Stimulated activated CD8-positive, alpha-beta memory T cell treated with anti-CD3 and anti-CD28 coated beads, Interleukin-7, amount 100 ng/mL, for 4 hours (primary cell): ENCODE data around the gene APPL1.
A peak's percentile ranks its signal among the peaks of the same experiment; 100 is the strongest.

ENCODE experiments used
- DNase-seq, 2 donors: peaks; one replicate each; pipeline ENCODE4 v3.0.0-alpha.2; 2020; ENCODE audit warnings: low read depth in 2 of 2

APPL1 gene

GRCh38 chr3:57227204-57227929 lies at the start of gene APPL1:
Gene APPL1, plus strand, starts transcription at chr3:57227729. Its CDS starts 155 bp downstream, at chr3:57227884.
- DNase-seq = peak; percentile 57 to 84

- no peak for DNase-seq
Observed at GRCh38 chr3:57179580-57180410, 47.7 kb upstream of the APPL1 start.

DNA sequence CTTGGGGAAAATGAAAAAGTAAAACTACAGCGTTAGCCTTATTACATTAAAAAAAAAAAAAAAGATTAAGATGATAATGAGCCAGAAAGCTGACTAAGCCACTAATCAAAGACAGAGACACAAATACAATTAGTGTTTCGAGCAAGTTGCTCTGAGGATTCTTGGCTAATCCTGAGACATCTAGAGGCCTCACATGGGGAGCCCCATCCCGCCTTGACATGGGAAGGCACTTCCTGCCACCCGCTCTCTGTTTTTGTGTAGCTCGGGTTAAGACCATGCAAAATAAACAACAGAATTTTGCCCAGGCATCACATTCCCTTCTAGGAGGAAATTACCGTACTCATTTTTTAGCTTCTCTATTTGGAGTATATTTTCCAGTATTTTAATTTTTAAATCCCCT lies 43.0 kb upstream of the APPL1 start:
- no peak for DNase-seq

DNA sequence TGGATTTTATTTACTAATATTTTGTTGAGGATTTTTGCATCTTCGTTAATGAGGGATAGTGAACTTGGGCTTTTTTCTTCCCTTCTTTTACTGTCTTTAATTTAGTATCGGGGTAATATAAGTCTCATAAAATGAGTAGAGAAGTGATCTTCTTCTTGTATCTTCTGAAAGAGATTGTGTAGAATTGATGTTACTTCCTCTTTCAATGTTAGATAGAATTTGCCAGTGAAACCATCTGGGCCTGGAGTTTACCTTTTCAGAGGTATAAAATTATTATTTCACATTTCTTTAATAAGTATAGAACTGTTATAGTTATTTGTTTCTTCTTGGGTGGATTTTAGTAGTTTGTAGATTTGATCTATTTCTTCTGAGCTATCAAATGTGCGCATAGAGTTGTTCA lies 35.5 kb upstream of the APPL1 start:
- no peak for DNase-seq

DNA sequence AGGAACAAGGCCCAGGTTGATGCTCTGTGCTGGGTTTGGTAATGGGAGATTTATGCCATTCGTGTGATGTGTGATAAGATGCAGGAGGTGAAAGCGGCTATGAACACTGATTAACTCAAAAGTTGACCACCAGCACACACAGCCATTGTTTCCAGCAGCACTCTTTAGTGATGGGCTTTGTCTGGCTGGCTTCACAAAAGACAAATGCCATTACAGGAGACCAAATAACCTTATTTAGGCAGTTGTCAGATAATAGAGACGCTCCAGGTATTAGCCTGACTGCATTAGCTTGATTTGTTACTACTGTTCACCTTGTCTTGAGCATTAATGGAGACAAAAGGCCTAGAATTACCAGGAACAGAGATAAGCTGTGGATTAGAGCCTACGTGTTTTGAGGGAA lies 32.9 kb upstream of the APPL1 start:
- no peak for DNase-seq

DNA sequence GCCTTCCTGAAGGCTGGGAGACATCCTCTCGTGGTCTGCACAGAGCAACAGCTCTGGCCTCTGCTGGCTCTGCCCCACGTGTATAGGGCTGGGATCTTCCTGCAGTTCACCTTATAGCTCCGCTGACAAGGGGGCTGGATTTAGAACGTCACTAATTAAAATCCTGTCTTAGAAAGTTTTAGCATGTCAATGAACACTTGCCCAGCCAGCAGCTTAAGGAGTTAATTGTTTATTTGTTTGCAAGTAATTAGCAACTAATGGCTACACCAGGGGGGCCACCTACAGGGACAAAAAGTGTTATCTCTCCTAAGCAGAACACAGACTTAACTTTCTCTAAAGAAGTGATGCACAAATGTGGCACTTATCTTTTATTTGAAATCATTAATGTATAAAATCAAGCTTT lies 27.6 kb upstream of the APPL1 start, which contains the start of gene HESX1:
Gene HESX1 (minus strand): TSS at position 84 of the 403 bp plus-strand sequence. CDS start 60 bp downstream, at position 24.
- DNase-seq = no peak

- no peak for DNase-seq
Observed at GRCh38 chr3:57206423-57206822, 21.1 kb upstream of the APPL1 start.

DNA sequence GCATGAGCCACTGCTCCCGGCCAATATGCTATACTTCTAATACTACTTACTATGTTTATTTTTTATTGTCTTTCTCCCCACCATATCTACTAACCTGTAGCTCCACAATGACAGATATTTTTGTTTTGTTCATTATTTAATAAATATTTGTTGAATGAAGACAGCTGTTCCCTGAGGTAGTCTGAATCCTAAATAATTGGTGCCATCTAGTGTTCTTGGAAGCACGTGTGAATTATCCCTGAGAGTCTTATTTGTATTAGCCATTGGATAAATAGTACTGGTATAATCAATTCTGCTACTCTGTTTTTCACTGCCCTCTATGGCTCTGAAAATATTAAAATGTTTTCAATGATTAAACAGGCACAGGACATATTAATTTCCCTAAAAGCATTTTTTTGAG lies 5.6 kb upstream of the APPL1 start:
- DNase-seq = no peak

- no peak for DNase-seq
Observed at GRCh38 chr3:57224856-57225255, 2.7 kb upstream of the APPL1 start.

DNA sequence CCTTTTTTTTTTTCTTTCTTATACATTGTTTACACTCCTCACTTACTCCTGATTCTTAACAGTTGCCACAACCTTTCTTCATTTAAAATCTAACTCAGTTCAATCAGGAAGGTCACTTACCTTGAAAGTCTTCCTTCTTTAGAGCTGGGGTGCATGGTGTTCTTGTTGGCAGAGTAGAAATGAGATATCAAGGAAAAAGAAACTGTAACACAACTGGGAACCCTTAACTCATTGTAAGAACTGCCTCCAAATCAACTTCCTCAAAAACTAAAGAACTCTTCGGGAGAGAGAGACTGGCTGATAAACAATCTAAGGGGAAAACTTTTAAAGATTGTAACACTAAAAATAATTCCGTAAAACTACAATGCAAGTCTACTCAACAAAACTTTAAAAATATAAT lies 1.4 kb upstream of the APPL1 start:
- DNase-seq = no peak

DNA sequence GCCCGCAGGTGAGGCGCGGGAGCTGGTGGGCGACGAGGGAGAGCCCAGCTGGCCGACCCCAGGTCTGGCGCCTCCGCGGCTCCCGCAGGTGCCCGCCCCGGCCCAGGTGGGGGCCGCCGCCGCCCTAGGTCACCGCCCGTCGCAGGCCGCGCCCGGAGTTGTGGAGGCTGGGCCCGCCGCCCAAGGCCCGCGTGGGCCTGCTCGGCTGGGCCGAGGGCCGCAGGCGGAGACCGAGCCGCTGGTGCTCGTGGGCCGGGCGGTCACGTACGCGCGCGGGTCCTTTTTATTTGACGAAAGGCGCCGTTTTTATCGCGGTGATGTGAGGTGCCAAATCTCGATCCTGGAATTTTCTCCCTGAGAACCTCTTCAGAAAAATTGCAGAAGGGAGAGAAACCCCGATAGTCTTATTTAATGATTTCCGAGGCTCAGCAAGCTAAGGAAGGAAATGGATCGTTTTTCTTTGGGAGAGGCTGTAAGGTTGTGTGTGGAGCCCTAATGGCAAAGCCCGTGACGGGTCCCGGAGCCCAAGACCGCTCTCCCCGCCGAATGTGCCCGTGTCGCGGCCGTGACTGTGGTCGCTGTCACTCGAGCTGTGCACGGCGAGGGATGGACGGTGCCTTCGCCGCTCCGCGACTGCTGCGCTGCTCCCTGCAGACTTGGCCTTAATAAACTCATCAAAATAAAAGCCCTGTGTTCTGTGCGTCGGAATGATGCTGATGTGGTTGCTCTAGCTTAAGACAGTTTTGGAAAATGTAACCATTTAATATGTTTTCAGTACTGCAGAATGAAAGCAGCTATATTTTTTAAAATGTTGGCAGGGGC lies 612 bp downstream of the APPL1 start:
- peak in 1 of 2 donors; percentile 28 for DNase-seq

- DNase-seq = no peak
Observed at GRCh38 chr3:57230006-57230405, 2.5 kb downstream of the APPL1 start.

DNA sequence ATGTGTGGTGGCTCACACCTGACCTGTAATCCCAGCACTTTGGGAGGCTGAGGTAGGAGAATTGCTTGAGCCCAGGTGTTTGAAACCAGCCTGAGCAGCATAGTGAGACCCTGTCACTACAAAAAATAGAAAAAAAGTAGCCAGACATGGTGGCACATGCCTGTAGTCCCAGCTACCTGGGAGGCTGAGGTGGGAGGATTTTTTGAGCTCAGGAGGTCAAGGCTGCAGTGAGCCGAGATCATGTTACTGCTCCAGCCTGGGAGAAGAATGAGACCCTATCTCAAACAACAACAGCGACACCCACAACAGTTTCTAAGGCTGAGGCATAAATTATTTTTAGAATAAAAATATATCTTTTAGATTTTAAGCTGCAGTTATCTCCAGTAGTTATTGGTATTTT lies 6.3 kb downstream of the APPL1 start:
- no peak for DNase-seq

DNA sequence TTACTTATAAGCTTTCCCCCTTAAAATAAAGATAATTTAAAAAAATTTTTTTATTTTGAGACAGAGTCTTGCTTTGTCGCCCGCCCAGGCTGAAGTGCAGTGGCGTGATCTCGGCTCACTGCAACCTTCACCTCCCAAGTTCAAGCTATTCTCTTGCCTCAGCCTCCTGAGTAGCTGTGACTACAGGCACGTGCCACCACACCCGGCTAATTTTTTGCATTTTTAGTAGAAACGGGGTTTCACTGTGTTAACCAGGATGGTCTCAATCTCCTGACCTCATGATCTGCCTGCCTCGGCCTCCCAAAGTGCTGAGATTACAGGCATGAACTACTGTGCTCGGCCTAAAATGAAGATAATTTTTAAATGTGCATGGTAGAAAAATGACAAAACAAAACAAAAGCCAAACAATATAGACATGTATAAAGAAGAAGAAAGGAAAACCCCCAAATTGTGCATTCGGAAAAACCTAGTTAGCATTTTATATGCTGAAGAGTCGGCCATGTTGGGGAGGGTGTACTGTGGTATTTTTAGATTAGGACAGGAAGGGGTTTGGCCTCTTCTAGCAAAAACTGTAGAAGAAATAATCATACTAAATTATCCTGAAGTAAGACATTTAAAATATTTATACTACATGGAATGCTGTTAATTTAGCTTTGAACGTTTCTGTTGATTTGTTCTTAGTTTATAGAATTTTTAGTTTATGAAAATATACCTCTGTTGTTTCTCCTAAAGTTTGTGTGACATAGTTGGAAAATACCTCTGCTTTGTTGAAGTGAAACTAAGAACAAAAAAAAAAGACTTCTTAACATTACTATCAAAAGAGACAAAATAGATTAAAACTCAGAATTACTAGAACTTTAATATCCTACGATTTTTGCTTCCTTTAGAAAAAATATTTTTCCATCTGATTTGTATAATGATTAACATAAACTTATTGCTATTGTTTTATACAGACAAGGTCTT lies 7.4 kb downstream of the APPL1 start:
- no peak for DNase-seq

DNA sequence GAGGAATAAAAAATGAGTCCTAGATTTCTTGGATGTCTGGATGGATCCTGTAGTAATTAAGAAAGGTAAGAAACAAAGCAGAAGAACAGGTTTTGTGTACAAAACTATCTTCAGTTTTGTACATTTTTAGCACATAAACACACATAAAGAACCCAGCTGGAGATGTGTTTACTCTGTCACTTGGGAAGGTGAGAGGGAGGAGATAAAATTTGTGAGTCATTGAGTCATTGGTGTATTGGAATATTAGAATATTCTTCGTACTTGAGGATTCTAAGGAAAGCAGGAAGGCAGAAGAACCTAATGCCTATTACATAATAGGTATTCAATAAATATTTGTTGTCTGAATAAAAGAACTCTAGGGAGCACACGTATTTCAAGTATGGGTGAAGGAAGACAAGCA lies 17.4 kb downstream of the APPL1 start:
- no peak for DNase-seq

- no peak for DNase-seq
Observed at GRCh38 chr3:57252404-57252803, 24.9 kb downstream of the APPL1 start.

GRCh38 chr3:57256844-57257243 lies 29.3 kb downstream of the APPL1 start:
- no peak for DNase-seq

DNA sequence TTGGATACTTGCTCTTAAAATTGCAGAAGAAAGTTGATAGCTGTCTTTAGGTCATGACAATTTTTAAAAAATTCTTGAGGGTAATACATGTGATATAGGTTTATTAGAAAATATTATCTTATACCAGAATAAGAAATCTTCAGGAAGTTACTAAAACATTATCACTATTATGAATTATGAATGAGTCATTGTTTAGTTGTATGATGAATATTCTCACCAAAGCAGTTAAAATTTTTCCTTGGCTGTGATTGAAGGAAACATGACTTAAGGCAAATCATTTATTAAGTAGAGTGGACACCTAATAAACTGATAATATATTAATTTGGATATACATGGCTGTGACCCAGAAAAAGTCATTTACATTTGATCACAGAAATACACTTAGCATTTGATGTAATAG lies 30.1 kb downstream of the APPL1 start:
- no peak for DNase-seq

- DNase-seq = no peak
Observed at GRCh38 chr3:57261119-57261518, 33.6 kb downstream of the APPL1 start.

GRCh38 chr3:57261929-57262328 lies 34.4 kb downstream of the APPL1 start:
- DNase-seq = no peak

DNA sequence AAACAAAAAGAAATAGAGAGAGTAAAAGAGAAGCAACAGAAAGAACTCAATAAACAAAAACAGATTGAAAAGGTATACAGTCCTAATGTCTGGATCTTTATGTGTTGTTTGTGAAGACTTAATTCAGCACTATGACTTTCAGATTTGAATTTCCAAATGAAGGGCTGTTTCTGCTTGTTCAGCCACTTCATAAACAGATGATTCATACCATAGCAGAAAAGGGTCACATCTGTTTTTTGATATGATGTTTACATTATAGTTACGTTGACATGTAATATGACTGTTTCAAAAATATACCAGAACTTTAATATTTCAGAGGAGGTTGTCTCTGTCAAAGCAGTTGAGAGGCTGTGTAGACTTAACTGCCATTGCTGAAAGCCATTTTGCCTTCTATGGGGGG lies 40.9 kb downstream of the APPL1 start:
- DNase-seq = no peak
